Trophoblast cell (in vitro differentiated cells and primary cell): ENCODE data around the gene TLL1. TPM values are rescaled to one million over a fixed set of nuclear protein-coding genes. Genes with fewer than 3 reads are reported as not detected.
A peak's percentile ranks its signal among the peaks of the same experiment; 100 is the strongest.

Experiments used
- DNase-seq, 2 donors: peaks; one replicate each; pipeline ENCODE4 v3.0.0-alpha.2; 2016
- H2AFZ ChIP-seq: 2 replicates; pipeline ENCODE4 v1.6.1; 2013; ENCODE audit warnings: low read length, moderate library complexity, mild to moderate bottlenecking; ENCODE audit not compliant: insufficient read depth, poor library complexity
- H2AK5ac ChIP-seq: 2 replicates; pipeline ENCODE4 v1.6.1; 2013; ENCODE audit warnings: mild to moderate bottlenecking, low read length
- H2BK120ac ChIP-seq: 2 replicates; pipeline ENCODE4 v1.6.1; 2013; ENCODE audit warnings: low read length, mild to moderate bottlenecking, moderate library complexity; ENCODE audit not compliant: insufficient read depth, poor library complexity
- H2BK12ac ChIP-seq: 2 replicates; pipeline ENCODE4 v1.6.1; 2013; ENCODE audit warnings: mild to moderate bottlenecking, low read length, moderate library complexity
- H2BK5ac ChIP-seq: 2 replicates; pipeline ENCODE4 v1.6.1; 2013; ENCODE audit warnings: low read length, low read depth, moderate library complexity, mild to moderate bottlenecking; ENCODE audit not compliant: poor library complexity
- H3K14ac ChIP-seq: 2 replicates; pipeline ENCODE4 v1.6.1; 2013; ENCODE audit warnings: mild to moderate bottlenecking, low read length
- H3K18ac ChIP-seq: 2 replicates; pipeline ENCODE4 v1.6.1; 2013; ENCODE audit warnings: mild to moderate bottlenecking, low read length
- H3K23ac ChIP-seq: 2 replicates; pipeline ENCODE4 v1.6.1; 2013; ENCODE audit warnings: low read length
- H3K27ac ChIP-seq: 2 replicates; pipeline ENCODE4 v1.5.1; 2013; ENCODE audit warnings: low read depth, mild to moderate bottlenecking, inconsistent platforms, low read length, moderate library complexity
- H3K27me3 ChIP-seq: 2 replicates; pipeline ENCODE4 v1.6.1; 2013; ENCODE audit warnings: inconsistent platforms, mild to moderate bottlenecking, low read length, moderate library complexity; ENCODE audit not compliant: insufficient read depth
- H3K36me3 ChIP-seq, 2 experiments: 1 replicate in 1 of 2; 2 replicates in 1 of 2; pipeline ENCODE4 v1.6.1; 2013; ENCODE audit warnings: low read length in 2 of 2, mild to moderate bottlenecking in 2 of 2, moderate library complexity in 1 of 2; ENCODE audit not compliant: insufficient read depth in 2 of 2, control insufficient read depth in 1 of 2
- H3K4ac ChIP-seq: 2 replicates; pipeline ENCODE4 v1.6.1; 2013; ENCODE audit warnings: low read depth, mild to moderate bottlenecking, low read length, moderate library complexity
- H3K4me1 ChIP-seq, 2 experiments: 1 replicate in 1 of 2; 2 replicates in 1 of 2; pipeline ENCODE4 v1.6.1; 2013; ENCODE audit warnings: low read length in 2 of 2, mild to moderate bottlenecking in 2 of 2, moderate library complexity in 1 of 2; ENCODE audit not compliant: insufficient read depth in 2 of 2, control insufficient read depth in 1 of 2
- H3K4me2 ChIP-seq: 2 replicates; pipeline ENCODE4 v1.6.1; 2013; ENCODE audit warnings: inconsistent platforms, mild to moderate bottlenecking, low read length, moderate library complexity
- H3K4me3 ChIP-seq: 2 replicates; pipeline ENCODE4 v1.5.1; 2013; ENCODE audit warnings: mild to moderate bottlenecking, low read depth, low read length, inconsistent platforms
- H3K79me1 ChIP-seq: one replicate; pipeline ENCODE4 v1.6.1; 2013; ENCODE audit warnings: low read length
- H3K79me2 ChIP-seq: 2 replicates; pipeline ENCODE4 v1.6.1; 2013; ENCODE audit warnings: low read length, mild to moderate bottlenecking; ENCODE audit not compliant: control insufficient read depth, insufficient read depth, poor library complexity
- H3K9ac ChIP-seq: 2 replicates; pipeline ENCODE4 v1.6.1; 2013; ENCODE audit warnings: mild to moderate bottlenecking, low read length
- H3K9me3 ChIP-seq: 2 replicates; pipeline ENCODE4 v1.6.1; 2013; ENCODE audit warnings: low read depth, mild to moderate bottlenecking, control low read depth, inconsistent platforms, low read length; ENCODE audit not compliant: insufficient read depth
- H4K12ac ChIP-seq: 2 replicates; pipeline ENCODE4 v1.6.1; 2013; ENCODE audit warnings: low read depth, mild to moderate bottlenecking, low read length, moderate library complexity
- H4K8ac ChIP-seq: 2 replicates; pipeline ENCODE4 v1.6.1; 2013; ENCODE audit warnings: low read depth, mild to moderate bottlenecking, low read length, moderate library complexity
- H4K91ac ChIP-seq: one replicate; pipeline ENCODE4 v1.6.1; 2013; ENCODE audit warnings: low read depth, mild to moderate bottlenecking, low read length, moderate library complexity
- WGBS: extraction: QIAGEN DNeasy Blood & Tissue Kit; methylation state at CpG from one replicate; pipeline ENCODE4 v1.1.7; 2013; ENCODE audit warnings: missing lambda C conversion rate; ENCODE audit not compliant: insufficient read length, insufficient coverage; ENCODE audit errors: extremely low coverage; 5-methylcytosine and 5-hydroxymethylcytosine counted together
- polyA plus RNA-seq: library from polyadenylated mRNA; stranded (reverse); fragments of 200-250 nt; gene quantifications from 2 replicates; pipeline ENCODE4 v1.2.3, GENCODE V29; 2013

The TLL1 gene
- 0.05 and 0.14 TPM in 2 replicates for polyA plus RNA-seq

GRCh38 chr4:165872461-165873297 lies at the start of gene TLL1:
TLL1 (plus strand) TSS chr4:165873237; CDS start chr4:165873905, 668 bp downstream.
- Histone ChIP-seq H2AK5ac (no peak within 1 kb of the TSS), H2AFZ (no peak within 1 kb of the TSS), H4K12ac (no peak within 1 kb of the TSS), H3K9ac (no peak within 1 kb of the TSS), H3K4me2 (peak within 1 kb of the TSS; percentile 92), H3K79me2 (no peaks in the 10 kb centered on the region), H3K79me1 (no peaks in the 10 kb centered on the region), H2BK12ac (no peak within 1 kb of the TSS), H3K27ac (no peak within 1 kb of the TSS), H3K14ac (no peak within 1 kb of the TSS), H3K36me3 (no peaks in the 10 kb centered on the region), H3K4me1 (peaks cover 14 to 18% of the 10 kb centered on the region in 2 experiments), H3K23ac (no peak within 1 kb of the TSS), H3K4ac (no peak within 1 kb of the TSS), H3K4me3 (peak within 1 kb of the TSS; percentile 59), H3K9me3 (no peaks in the 10 kb centered on the region), H3K18ac (no peak within 1 kb of the TSS), H2BK120ac (no peak within 1 kb of the TSS), H2BK5ac (no peak within 1 kb of the TSS), H4K91ac (no peak within 1 kb of the TSS), H3K27me3 (peaks cover 28% of the 10 kb centered on the region), H4K8ac (no peak within 1 kb of the TSS)
- DNase-seq, result peak in 1 of 2 donors; percentile 26
- no CpG with 5 or more reads among the region's 24 CpGs for WGBS

- no peak overlapping the region for H3K14ac ChIP-seq
- no peaks in the 10 kb centered on the region for H3K4me1 ChIP-seq
- no peaks in the 10 kb centered on the region for H3K27me3 ChIP-seq
- H2AFZ ChIP-seq, result no peak overlapping the region
- no peak overlapping the region for H4K8ac ChIP-seq
- no peak overlapping the region for H2AK5ac ChIP-seq
- no peak overlapping the region for H3K4me3 ChIP-seq
- DNase-seq, result no peak
- H4K91ac ChIP-seq, result no peak overlapping the region
- no CpG with 5 or more reads among the region's 1 CpG for WGBS
- no peak overlapping the region for H2BK120ac ChIP-seq
- no peak overlapping the region for H2BK12ac ChIP-seq
- no peak overlapping the region for H3K27ac ChIP-seq
- no peaks in the 10 kb centered on the region for H3K79me2 ChIP-seq
- no peaks in the 10 kb centered on the region for H3K36me3 ChIP-seq
- no peaks in the 10 kb centered on the region for H3K9me3 ChIP-seq
- H4K12ac ChIP-seq, result no peak overlapping the region
- H3K79me1 ChIP-seq, result no peaks in the 10 kb centered on the region
- no peak overlapping the region for H3K18ac ChIP-seq
- H3K23ac ChIP-seq, result no peak overlapping the region
- H3K9ac ChIP-seq, result no peak overlapping the region
- H3K4ac ChIP-seq, result no peak overlapping the region
- H2BK5ac ChIP-seq, result no peak overlapping the region
- no peak overlapping the region for H3K4me2 ChIP-seq
Observed at GRCh38 chr4:165826166-165826565, 46.9 kb upstream of the TLL1 start.

- no peak overlapping the region for H2BK120ac ChIP-seq
- H2BK12ac ChIP-seq, result no peak overlapping the region
- H3K27me3 ChIP-seq, result no peaks in the 10 kb centered on the region
- no peak for DNase-seq
- H2AFZ ChIP-seq, result no peak overlapping the region
- no peak overlapping the region for H4K8ac ChIP-seq
- H3K4me2 ChIP-seq, result no peak overlapping the region
- H4K12ac ChIP-seq, result no peak overlapping the region
- H3K9me3 ChIP-seq, result no peaks in the 10 kb centered on the region
- no peak overlapping the region for H3K4me3 ChIP-seq
- H2BK5ac ChIP-seq, result no peak overlapping the region
- H4K91ac ChIP-seq, result no peak overlapping the region
- no peak overlapping the region for H3K27ac ChIP-seq
- no peaks in the 10 kb centered on the region for H3K79me1 ChIP-seq
- no peak overlapping the region for H3K23ac ChIP-seq
- no peak overlapping the region for H3K14ac ChIP-seq
- H3K79me2 ChIP-seq, result no peaks in the 10 kb centered on the region
- no CpG with 5 or more reads among the region's 1 CpG for WGBS
- H3K4ac ChIP-seq, result no peak overlapping the region
- H2AK5ac ChIP-seq, result no peak overlapping the region
- no peak overlapping the region for H3K18ac ChIP-seq
- no peaks in the 10 kb centered on the region for H3K36me3 ChIP-seq
- no peaks in the 10 kb centered on the region for H3K4me1 ChIP-seq
- H3K9ac ChIP-seq, result no peak overlapping the region
Observed at GRCh38 chr4:165827018-165827417, 46.0 kb upstream of the TLL1 start.

- DNase-seq, result no peak
- H3K27me3 ChIP-seq, result no peaks in the 10 kb centered on the region
- H3K27ac ChIP-seq, result no peak overlapping the region
Observed at GRCh38 chr4:165828928-165829327, 44.1 kb upstream of the TLL1 start.

More at GRCh38 chr4:165828928-165829327, 44.1 kb upstream of the TLL1 start:
- no peak overlapping the region for H3K23ac ChIP-seq
- no peak overlapping the region for H2AK5ac ChIP-seq
- no peaks in the 10 kb centered on the region for H3K79me2 ChIP-seq
- no peak overlapping the region for H2BK120ac ChIP-seq
- no peaks in the 10 kb centered on the region for H3K4me1 ChIP-seq
- H3K9me3 ChIP-seq, result no peaks in the 10 kb centered on the region
- no peak overlapping the region for H3K18ac ChIP-seq
- no peaks in the 10 kb centered on the region for H3K36me3 ChIP-seq
- H2AFZ ChIP-seq, result no peak overlapping the region
- no peak overlapping the region for H3K4me2 ChIP-seq
- H4K91ac ChIP-seq, result no peak overlapping the region
- H4K8ac ChIP-seq, result no peak overlapping the region
- no peak overlapping the region for H4K12ac ChIP-seq
- H3K9ac ChIP-seq, result no peak overlapping the region
- H2BK5ac ChIP-seq, result no peak overlapping the region
- no peak overlapping the region for H3K14ac ChIP-seq
- H2BK12ac ChIP-seq, result no peak overlapping the region
- WGBS, result no CpG with 5 or more reads among the region's 2 CpGs
- no peak overlapping the region for H3K4me3 ChIP-seq
- no peak overlapping the region for H3K4ac ChIP-seq
- H3K79me1 ChIP-seq, result no peaks in the 10 kb centered on the region
